Measurements from ENCODE around the gene ROR1.

ROR1 gene

GRCh38 chr1:64047549-64047996, 273.8 kb downstream of the ROR1 start:
- DNase-seq (ENCODE audit: extremely low read depth, low read depth) = no peak
- TF ChIP-seq, protein P1, sequence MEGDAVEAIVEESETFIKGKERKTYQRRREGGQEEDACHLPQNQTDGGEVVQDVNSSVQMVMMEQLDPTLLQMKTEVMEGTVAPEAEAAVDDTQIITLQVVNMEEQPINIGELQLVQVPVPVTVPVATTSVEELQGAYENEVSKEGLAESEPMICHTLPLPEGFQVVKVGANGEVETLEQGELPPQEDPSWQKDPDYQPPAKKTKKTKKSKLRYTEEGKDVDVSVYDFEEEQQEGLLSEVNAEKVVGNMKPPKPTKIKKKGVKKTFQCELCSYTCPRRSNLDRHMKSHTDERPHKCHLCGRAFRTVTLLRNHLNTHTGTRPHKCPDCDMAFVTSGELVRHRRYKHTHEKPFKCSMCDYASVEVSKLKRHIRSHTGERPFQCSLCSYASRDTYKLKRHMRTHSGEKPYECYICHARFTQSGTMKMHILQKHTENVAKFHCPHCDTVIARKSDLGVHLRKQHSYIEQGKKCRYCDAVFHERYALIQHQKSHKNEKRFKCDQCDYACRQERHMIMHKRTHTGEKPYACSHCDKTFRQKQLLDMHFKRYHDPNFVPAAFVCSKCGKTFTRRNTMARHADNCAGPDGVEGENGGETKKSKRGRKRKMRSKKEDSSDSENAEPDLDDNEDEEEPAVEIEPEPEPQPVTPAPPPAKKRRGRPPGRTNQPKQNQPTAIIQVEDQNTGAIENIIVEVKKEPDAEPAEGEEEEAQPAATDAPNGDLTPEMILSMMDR (IDR thresholded peaks at IDR 0.05; ENCODE audit: low read depth, low read length, missing control alignments) = no peak
- no peak overlapping the region for H3K4me3 ChIP-seq (replicated peaks; ENCODE audit: low read depth, low read length)

DNA sequence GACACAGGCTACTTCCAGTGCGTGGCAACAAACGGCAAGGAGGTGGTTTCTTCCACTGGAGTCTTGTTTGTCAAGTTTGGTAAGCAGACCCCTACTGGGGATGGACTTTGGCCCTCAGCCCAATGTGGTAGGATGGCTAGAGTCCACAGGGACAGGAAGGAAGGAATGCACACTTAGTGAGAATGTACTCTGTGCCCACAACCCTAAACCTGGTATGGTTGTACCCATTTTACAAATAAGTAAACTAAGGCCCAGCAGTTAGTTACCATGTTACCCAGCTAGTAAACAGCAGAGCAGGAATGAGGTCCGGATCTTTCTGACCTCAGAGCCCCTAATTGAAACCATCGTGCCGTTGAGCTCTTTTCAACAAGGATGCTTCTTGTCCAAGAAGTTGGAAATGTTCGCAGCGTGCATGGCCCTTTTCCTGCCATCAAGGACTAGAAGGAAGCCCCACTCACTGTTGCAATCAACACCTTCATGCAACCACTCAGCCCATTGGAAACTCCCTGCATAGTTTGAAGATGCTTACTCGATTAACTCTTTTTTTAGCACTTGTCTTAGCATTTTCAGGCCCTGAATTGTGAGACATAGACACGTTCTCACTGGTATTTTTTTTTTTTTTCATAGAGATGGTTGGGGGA, 276.2 kb downstream of the ROR1 start:
- H3K4me3 ChIP-seq (replicated peaks; ENCODE audit: low read depth, low read length) = no peak overlapping the region
- TF ChIP-seq, protein P1 (IDR thresholded peaks at IDR 0.05; ENCODE audit: low read depth, low read length, missing control alignments) = no peak
- no peak for DNase-seq (ENCODE audit: extremely low read depth, low read depth)

- DNase-seq (ENCODE audit: extremely low read depth, low read depth) = no peak
- TF ChIP-seq, protein P1 (IDR thresholded peaks at IDR 0.05; ENCODE audit: low read depth, low read length, missing control alignments) = no peak
- H3K4me3 ChIP-seq (replicated peaks; ENCODE audit: low read depth, low read length) = no peak overlapping the region
These were observed 276.8 kb downstream of the ROR1 start for GRCh38 chr1:64050601-64051000.

DNA sequence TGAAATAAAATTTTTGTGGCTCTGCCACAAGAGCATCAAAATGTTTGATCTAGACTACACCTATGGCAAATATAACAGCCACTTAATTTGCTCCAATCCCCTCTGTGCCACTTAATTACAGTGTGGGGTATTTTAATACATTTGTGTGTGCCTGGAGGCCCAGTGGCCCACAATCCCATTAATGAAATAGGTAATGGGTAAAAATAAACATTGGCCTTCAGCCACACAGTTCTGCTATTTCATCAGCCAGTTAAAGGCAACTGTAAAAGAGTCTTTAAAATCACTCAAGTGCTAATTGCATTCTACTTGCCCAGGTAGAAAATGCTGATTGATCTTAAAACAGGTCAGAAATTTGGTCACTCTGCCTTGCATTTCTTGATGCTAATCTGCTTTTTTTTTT, 278.0 kb downstream of the ROR1 start:
- TF ChIP-seq, protein P1 (IDR thresholded peaks at IDR 0.05; ENCODE audit: low read depth, low read length, missing control alignments) = no peak
- H3K4me3 ChIP-seq (replicated peaks; ENCODE audit: low read depth, low read length) = no peak overlapping the region
- DNase-seq (ENCODE audit: extremely low read depth, low read depth) = no peak

- H3K4me3 ChIP-seq (replicated peaks; ENCODE audit: low read depth, low read length) = no peak overlapping the region
- DNase-seq (ENCODE audit: extremely low read depth, low read depth) = no peak
- TF ChIP-seq, protein P1 (IDR thresholded peaks at IDR 0.05; ENCODE audit: low read depth, low read length, missing control alignments) = no peak
These were observed 279.0 kb downstream of the ROR1 start for GRCh38 chr1:64052777-64053176.

DNA sequence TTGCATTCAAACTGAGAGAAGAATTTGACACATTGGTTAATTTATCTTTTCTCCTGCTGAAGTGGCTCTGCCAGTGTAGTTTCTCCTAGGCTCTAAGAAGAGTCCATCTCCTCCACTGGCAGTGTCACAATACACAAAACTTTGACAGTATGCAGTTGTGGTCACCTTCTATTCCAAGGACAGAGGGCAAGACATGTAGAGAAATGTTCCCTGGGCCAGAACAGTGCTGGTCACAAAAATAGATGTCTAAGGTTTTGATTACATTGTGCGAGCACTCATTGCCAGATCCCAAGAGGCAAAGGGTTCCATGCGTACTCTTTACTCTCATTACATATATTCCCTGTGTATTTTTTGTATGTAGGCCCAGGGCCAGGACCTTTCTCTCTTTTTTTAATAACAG, 281.5 kb downstream of the ROR1 start:
- TF ChIP-seq, protein P1 (IDR thresholded peaks at IDR 0.05; ENCODE audit: low read depth, low read length, missing control alignments) = no peak
- no peak for DNase-seq (ENCODE audit: extremely low read depth, low read depth)
- H3K4me3 ChIP-seq (replicated peaks; ENCODE audit: low read depth, low read length) = no peak overlapping the region

- TF ChIP-seq, protein P1 (IDR thresholded peaks at IDR 0.05; ENCODE audit: low read depth, low read length, missing control alignments) = no peak
- no peak overlapping the region for H3K4me3 ChIP-seq (replicated peaks; ENCODE audit: low read depth, low read length)
- DNase-seq (ENCODE audit: extremely low read depth, low read depth) = no peak
These were observed 285.7 kb downstream of the ROR1 start for GRCh38 chr1:64059556-64059955.
